Stomach smooth muscle (tissue), 2 donors: ENCODE data around the gene SIPA1L3.

Experiments
- H3K27ac ChIP-seq: one replicate; pipeline ENCODE4 v1.7.0; 2013; ENCODE audit warnings: mild to moderate bottlenecking, low read length, inconsistent platforms
- H3K27me3 ChIP-seq, 2 donors: one replicate each; pipeline ENCODE4 v1.7.0; 2013; ENCODE audit warnings: low read length in 2 of 2; ENCODE audit not compliant: insufficient read depth in 2 of 2, control insufficient read depth in 1 of 2
- H3K36me3 ChIP-seq, 2 donors: one replicate each; pipeline ENCODE4 v1.7.0; 2013; ENCODE audit warnings: low read length in 2 of 2; ENCODE audit not compliant: control insufficient read depth in 2 of 2, insufficient read depth in 2 of 2
- H3K4me1 ChIP-seq: one replicate; pipeline ENCODE4 v1.7.0; 2013; ENCODE audit warnings: low read length; ENCODE audit not compliant: control insufficient read depth, insufficient read depth
- H3K4me3 ChIP-seq, 2 donors: one replicate each; pipeline ENCODE4 v1.7.0; 2013; ENCODE audit warnings: low read length in 2 of 2
- H3K9ac ChIP-seq, 2 donors: one replicate each; pipeline ENCODE4 v1.7.0; 2013; ENCODE audit warnings: low read length in 2 of 2, mild to moderate bottlenecking in 1 of 2
- H3K9me3 ChIP-seq, 2 donors: one replicate each; pipeline ENCODE4 v1.7.0; 2013; ENCODE audit warnings: low read length in 2 of 2; ENCODE audit not compliant: control insufficient read depth in 2 of 2
- donor health status: healthy.
- donor health status: Pancreatic carcinoma.

SIPA1L3 gene

GRCh38 chr19:37893845-37894575, 13.0 kb upstream of the SIPA1L3 start:
- no peak overlapping the region for H3K9ac ChIP-seq
- no peaks in the 10 kb centered on the region for H3K4me1 ChIP-seq
- peaks cover 0 to 5% of the 10 kb centered on the region in 2 donors for H3K27me3 ChIP-seq
- no peak overlapping the region for H3K4me3 ChIP-seq
- H3K36me3 ChIP-seq, result no peaks in the 10 kb centered on the region
- no peak overlapping the region for H3K27ac ChIP-seq
- H3K9me3 ChIP-seq, result no peaks in the 10 kb centered on the region

- Histone ChIP-seq H3K4me1 (no peaks in the 10 kb centered on the region), H3K9ac (no peak overlapping the region), H3K36me3 (no peaks in the 10 kb centered on the region), H3K9me3 (no peaks in the 10 kb centered on the region), H3K27ac (no peak overlapping the region), H3K4me3 (no peak overlapping the region), H3K27me3 (peaks cover 0 to 4% of the 10 kb centered on the region in 2 donors)
Observed at GRCh38 chr19:37896180-37896579, 10.8 kb upstream of the SIPA1L3 start.

GRCh38 chr19:37899453-37899852, 7.6 kb upstream of the SIPA1L3 start:
- H3K9ac ChIP-seq, result no peak overlapping the region
- no peaks in the 10 kb centered on the region for H3K36me3 ChIP-seq
- no peaks in the 10 kb centered on the region for H3K9me3 ChIP-seq
- H3K27me3 ChIP-seq, result no peaks in the 10 kb centered on the region
- H3K4me1 ChIP-seq, result no peaks in the 10 kb centered on the region
- H3K4me3 ChIP-seq, result no peak overlapping the region
- no peak overlapping the region for H3K27ac ChIP-seq

GRCh38 chr19:37899966-37900365, 7.0 kb upstream of the SIPA1L3 start:
- no peak overlapping the region for H3K4me3 ChIP-seq
- no peaks in the 10 kb centered on the region for H3K4me1 ChIP-seq
- no peak overlapping the region for H3K27ac ChIP-seq
- no peaks in the 10 kb centered on the region for H3K36me3 ChIP-seq
- H3K9ac ChIP-seq, result no peak overlapping the region
- H3K9me3 ChIP-seq, result no peaks in the 10 kb centered on the region
- no peaks in the 10 kb centered on the region for H3K27me3 ChIP-seq

- Histone ChIP-seq H3K27ac (no peak overlapping the region), H3K27me3 (no peaks in the 10 kb centered on the region), H3K36me3 (no peaks in the 10 kb centered on the region), H3K9ac (no peak overlapping the region), H3K4me3 (no peak overlapping the region), H3K9me3 (no peaks in the 10 kb centered on the region), H3K4me1 (peaks cover 6% of the 10 kb centered on the region)
Observed at GRCh38 chr19:37902668-37903067, 4.3 kb upstream of the SIPA1L3 start.

- Histone ChIP-seq H3K9me3 (no peaks in the 10 kb centered on the region), H3K27me3 (no peaks in the 10 kb centered on the region), H3K9ac (no peak overlapping the region), H3K4me3 (no peak overlapping the region), H3K36me3 (no peaks in the 10 kb centered on the region), H3K27ac (no peak overlapping the region), H3K4me1 (peaks cover 10% of the 10 kb centered on the region)
Observed at GRCh38 chr19:37903096-37903495, 3.9 kb upstream of the SIPA1L3 start.

- H3K9ac ChIP-seq, result peak within 1 kb of the TSS; percentile 64 to 68
- H3K36me3 ChIP-seq, result no peaks in the 10 kb centered on the region
- H3K4me3 ChIP-seq, result peak within 1 kb of the TSS; percentile 86 to 87
- no peak within 1 kb of the TSS for H3K27ac ChIP-seq
- no peaks in the 10 kb centered on the region for H3K9me3 ChIP-seq
- peaks cover 14% of the 10 kb centered on the region for H3K4me1 ChIP-seq
- H3K27me3 ChIP-seq, result no peaks in the 10 kb centered on the region
Observed at GRCh38 chr19:37905946-37906868, 801 bp upstream of the SIPA1L3 start, which contains the start of gene WDR87. WDR87 (minus strand) TSS chr19:37906594; CDS start chr19:37898239, 8,355 bp downstream.

- Histone ChIP-seq H3K36me3 (no peaks in the 10 kb centered on the region), H3K9ac (peak overlapping the region; percentile 64 to 68), H3K4me1 (peaks cover 14% of the 10 kb centered on the region), H3K4me3 (peak overlapping the region; percentile 86 to 87), H3K27ac (no peak overlapping the region), H3K27me3 (no peaks in the 10 kb centered on the region), H3K9me3 (no peaks in the 10 kb centered on the region)
Observed at GRCh38 chr19:37907735-37908455, 887 bp downstream of the SIPA1L3 start.

- no peaks in the 10 kb centered on the region for H3K9me3 ChIP-seq
- no peak overlapping the region for H3K27ac ChIP-seq
- H3K4me1 ChIP-seq, result peaks cover 14% of the 10 kb centered on the region
- no peak overlapping the region for H3K4me3 ChIP-seq
- H3K27me3 ChIP-seq, result no peaks in the 10 kb centered on the region
- H3K36me3 ChIP-seq, result no peaks in the 10 kb centered on the region
- no peak overlapping the region for H3K9ac ChIP-seq
Observed at GRCh38 chr19:37909661-37910199, 2.7 kb downstream of the SIPA1L3 start.

- Histone ChIP-seq H3K27me3 (no peaks in the 10 kb centered on the region), H3K9me3 (no peaks in the 10 kb centered on the region), H3K4me3 (no peak overlapping the region), H3K27ac (no peak overlapping the region), H3K36me3 (peaks cover 0 to 2% of the 10 kb centered on the region in 2 donors), H3K4me1 (no peaks in the 10 kb centered on the region), H3K9ac (no peak overlapping the region)
Observed at GRCh38 chr19:37914908-37915307, 7.9 kb downstream of the SIPA1L3 start.
